GM12892 (cell line): Measurements from ENCODE around the gene WDR70.

Experiments used
- POLR2A ChIP-seq: IDR thresholded peaks from 2 replicates; pipeline ENCODE4 v1.6.1; 2011; ENCODE audit warnings: low read depth, low read length, control low read depth
- POLR2AphosphoS5 ChIP-seq: IDR thresholded peaks from 2 replicates; pipeline ENCODE4 v1.6.1; 2011; ENCODE audit warnings: low read depth, low read length, control low read depth
- TAF1 ChIP-seq: IDR thresholded peaks from 2 replicates; pipeline ENCODE4 v1.6.1; 2011; ENCODE audit warnings: low read depth, mild to moderate bottlenecking, control low read depth, low read length, borderline replicate concordance

DNA sequence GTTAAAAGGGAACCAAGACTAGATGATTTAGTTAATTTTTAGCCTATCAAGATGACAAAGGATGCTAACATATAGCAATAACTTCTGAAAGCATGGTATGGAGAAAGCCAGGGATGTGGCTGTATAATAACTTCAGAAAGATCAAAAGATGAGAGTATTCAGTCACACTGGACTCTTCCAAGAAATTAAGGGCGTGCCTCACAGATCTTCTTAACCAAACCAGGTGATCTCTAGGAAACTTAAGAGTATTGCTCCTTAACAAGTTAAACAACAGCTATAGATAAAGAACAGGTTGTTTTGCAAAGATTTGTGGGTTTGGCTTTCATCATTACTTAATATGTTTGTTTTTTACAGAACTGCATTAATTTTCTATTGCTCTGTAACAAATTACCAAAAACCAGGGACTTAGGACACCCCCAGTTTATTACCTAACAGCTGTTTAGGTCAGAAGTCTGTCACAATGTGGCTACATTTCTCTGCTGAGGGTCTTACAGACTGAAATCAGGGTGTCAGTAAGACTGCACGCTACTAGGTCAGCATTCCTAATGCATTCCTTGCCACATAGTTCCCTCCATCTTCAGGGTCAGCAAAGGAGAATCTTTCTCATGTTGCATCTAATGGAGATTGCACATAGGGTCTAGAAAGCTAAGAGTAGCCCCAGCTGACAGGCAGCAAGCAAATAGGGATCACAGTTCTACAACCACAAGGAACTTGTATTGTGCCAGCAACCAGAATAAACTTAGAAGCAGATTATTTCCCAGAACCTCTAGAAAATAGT, 113.8 kb downstream of the WDR70 start:
- no peak for TF ChIP-seq POLR2A
- TF ChIP-seq TAF1, result no peak
- TF ChIP-seq POLR2AphosphoS5, result no peak
